A673 (cell line): ENCODE measurements around the gene ARRB1.

Experiments
- EZH2 ChIP-seq: fragments of 200-600 bp; sonication (generic); IDR thresholded peaks from 2 replicates; pipeline ENCODE4 v1.6.1; 2017; ENCODE audit warnings: borderline replicate concordance, low read depth, mild to moderate bottlenecking, mixed read lengths, antibody characterized with exemption, low read length; ENCODE audit not compliant: poor library complexity, severe bottlenecking
- TF ChIP-seq, protein P1 (sequence below): fragments of 300-800, 200-600 bp; sonication (generic); conservative IDR thresholded peaks from 2 replicates; pipeline ENCODE4 v1.5.1; 2017; ENCODE audit warnings: low read depth, mild to moderate bottlenecking, antibody characterized with exemption, low read length, moderate library complexity, mixed read lengths

GRCh38 chr11:75386942-75387630, 35.6 kb upstream of the ARRB1 start:
- TF ChIP-seq, protein P1, sequence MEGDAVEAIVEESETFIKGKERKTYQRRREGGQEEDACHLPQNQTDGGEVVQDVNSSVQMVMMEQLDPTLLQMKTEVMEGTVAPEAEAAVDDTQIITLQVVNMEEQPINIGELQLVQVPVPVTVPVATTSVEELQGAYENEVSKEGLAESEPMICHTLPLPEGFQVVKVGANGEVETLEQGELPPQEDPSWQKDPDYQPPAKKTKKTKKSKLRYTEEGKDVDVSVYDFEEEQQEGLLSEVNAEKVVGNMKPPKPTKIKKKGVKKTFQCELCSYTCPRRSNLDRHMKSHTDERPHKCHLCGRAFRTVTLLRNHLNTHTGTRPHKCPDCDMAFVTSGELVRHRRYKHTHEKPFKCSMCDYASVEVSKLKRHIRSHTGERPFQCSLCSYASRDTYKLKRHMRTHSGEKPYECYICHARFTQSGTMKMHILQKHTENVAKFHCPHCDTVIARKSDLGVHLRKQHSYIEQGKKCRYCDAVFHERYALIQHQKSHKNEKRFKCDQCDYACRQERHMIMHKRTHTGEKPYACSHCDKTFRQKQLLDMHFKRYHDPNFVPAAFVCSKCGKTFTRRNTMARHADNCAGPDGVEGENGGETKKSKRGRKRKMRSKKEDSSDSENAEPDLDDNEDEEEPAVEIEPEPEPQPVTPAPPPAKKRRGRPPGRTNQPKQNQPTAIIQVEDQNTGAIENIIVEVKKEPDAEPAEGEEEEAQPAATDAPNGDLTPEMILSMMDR, result no peak
- TF ChIP-seq EZH2, result no peak
